ENCODE data around the gene MOB3B.

- TF ChIP-seq SMAD1 (IDR thresholded peaks at IDR 0.05; ENCODE audit: low read depth, partially characterized antibody) (no peak), BCL11A (IDR thresholded peaks at IDR 0.05; ENCODE audit: low read depth, low read length) (0 out of 2 replicates have a peak, but pooled peaks have one; percentile 10), HDGF (IDR thresholded peaks at IDR 0.05) (no peak), EP300 (IDR thresholded peaks at IDR 0.05; ENCODE audit: borderline replicate concordance in 1 of 2, control insufficient read depth in 1 of 2, low read depth in 2 of 2, low read length in 2 of 2) (no peak), ETV6 (conservative IDR thresholded peaks at IDR 0.05 in 1 of 2, IDR thresholded peaks at IDR 0.05 in 1 of 2; ENCODE audit: borderline replicate concordance in 1 of 2, low read depth in 1 of 2) (peak in 1 of 2 experiments; percentile 56; a peak in 1 of 4 replicates), EZH2 (IDR thresholded peaks at IDR 0.05; ENCODE audit: borderline replicate concordance, control insufficient read depth, low read depth, low read length) (no peak)
Measured at GRCh38 chr9:27491154-27491553, 38.5 kb downstream of the MOB3B start.

All from GM12878 (cell line).